ENCODE measurements around the gene SLC4A1.

DNA sequence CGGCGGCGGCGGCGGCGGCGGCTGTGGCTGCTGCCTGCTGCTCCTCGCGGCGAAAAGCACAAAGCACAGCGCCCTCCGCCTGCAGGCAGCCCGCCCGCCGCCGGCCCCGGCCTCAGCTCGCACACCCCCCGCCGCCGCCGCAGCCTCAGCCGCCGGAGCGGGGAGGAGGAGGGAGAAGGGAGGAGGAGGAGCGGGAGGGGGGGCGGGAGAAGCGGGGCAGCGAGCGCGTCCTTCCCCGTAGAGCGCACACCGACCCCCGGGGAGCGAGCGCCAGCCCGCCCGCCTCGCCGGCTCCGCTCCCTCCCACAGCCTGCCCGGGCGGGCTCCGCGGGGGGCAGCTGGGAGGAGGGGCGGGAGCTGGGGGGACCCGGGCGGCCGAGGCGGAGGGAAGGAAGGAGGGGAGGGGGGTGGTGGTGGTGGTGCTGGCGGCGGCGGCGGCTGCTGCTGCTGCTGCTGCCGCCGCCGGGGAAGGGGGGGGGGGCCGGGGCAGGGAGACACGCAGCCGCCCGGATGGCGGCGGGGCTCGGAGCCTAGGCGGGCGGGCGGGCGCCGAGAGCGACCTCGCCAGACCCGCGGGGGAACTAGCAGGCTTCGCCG is 48.2 kb downstream of the SLC4A1 start, which contains the start of gene UBTF:
- TF ChIP-seq, protein P1, sequence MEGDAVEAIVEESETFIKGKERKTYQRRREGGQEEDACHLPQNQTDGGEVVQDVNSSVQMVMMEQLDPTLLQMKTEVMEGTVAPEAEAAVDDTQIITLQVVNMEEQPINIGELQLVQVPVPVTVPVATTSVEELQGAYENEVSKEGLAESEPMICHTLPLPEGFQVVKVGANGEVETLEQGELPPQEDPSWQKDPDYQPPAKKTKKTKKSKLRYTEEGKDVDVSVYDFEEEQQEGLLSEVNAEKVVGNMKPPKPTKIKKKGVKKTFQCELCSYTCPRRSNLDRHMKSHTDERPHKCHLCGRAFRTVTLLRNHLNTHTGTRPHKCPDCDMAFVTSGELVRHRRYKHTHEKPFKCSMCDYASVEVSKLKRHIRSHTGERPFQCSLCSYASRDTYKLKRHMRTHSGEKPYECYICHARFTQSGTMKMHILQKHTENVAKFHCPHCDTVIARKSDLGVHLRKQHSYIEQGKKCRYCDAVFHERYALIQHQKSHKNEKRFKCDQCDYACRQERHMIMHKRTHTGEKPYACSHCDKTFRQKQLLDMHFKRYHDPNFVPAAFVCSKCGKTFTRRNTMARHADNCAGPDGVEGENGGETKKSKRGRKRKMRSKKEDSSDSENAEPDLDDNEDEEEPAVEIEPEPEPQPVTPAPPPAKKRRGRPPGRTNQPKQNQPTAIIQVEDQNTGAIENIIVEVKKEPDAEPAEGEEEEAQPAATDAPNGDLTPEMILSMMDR (conservative IDR thresholded peaks at IDR 0.05 in 1 of 2, IDR thresholded peaks at IDR 0.05 in 1 of 2; ENCODE audit: extremely low read depth in 1 of 2, insufficient read depth in 1 of 2, low read depth in 1 of 2, low read length in 2 of 2): no peak
- TF ChIP-seq EZH2 (IDR thresholded peaks at IDR 0.05; ENCODE audit: borderline replicate concordance, low read length): no peak
